GM23338 (cell line): Measurements from ENCODE around the gene ARID1B. TPM values are rescaled to one million over a fixed set of nuclear protein-coding genes. Genes with fewer than 3 reads are reported as not detected.

Experiments used
- ATAC-seq: fragments of 200-7000 bp; cut with Tn5 transposase; 3 replicates; pipeline ENCODE4 v1.9.1; 2020
- DNase-seq: peaks from one replicate; pipeline ENCODE4 v3.0.0-alpha.2; 2015; ENCODE audit warnings: low spot score
- H2AFZ ChIP-seq: fragments of 200-600 bp; sonication (generic); 2 replicates; pipeline ENCODE4 v1.8.0; 2016; ENCODE audit warnings: antibody characterized with exemption, mild to moderate bottlenecking, moderate library complexity
- H3F3A ChIP-seq: fragments of 200-600 bp; sonication (generic); replicated peaks from 2 replicates; pipeline ENCODE4 v1.8.0; 2017; ENCODE audit warnings: antibody characterized with exemption, mixed run types, low read depth
- H3K27ac ChIP-seq: fragments of 200-600 bp; sonication (generic); 2 replicates; pipeline ENCODE4 v1.6.1; 2016; ENCODE audit warnings: low read depth
- H3K27me3 ChIP-seq: fragments of 200-600 bp; sonication (generic); 2 replicates; pipeline ENCODE4 v1.8.0; 2016; ENCODE audit warnings: mild to moderate bottlenecking, mixed run types, moderate library complexity; ENCODE audit not compliant: insufficient read depth
- H3K36me3 ChIP-seq: fragments of 200-600 bp; sonication (generic); 2 replicates; pipeline ENCODE4 v1.8.0; 2016; ENCODE audit warnings: mild to moderate bottlenecking; ENCODE audit not compliant: insufficient read depth
- H3K4me1 ChIP-seq: fragments of 200-600 bp; sonication (generic); 2 replicates; pipeline ENCODE4 v1.8.0; 2016; ENCODE audit warnings: mild to moderate bottlenecking, moderate library complexity; ENCODE audit not compliant: insufficient read depth
- H3K4me2 ChIP-seq: fragments of 200-600 bp; sonication (generic); 2 replicates; pipeline ENCODE4 v1.7.1; 2017; ENCODE audit warnings: mixed run types
- H3K4me3 ChIP-seq: fragments of 200-600 bp; sonication (generic); 2 replicates; pipeline ENCODE4 v1.6.1; 2016; ENCODE audit warnings: mixed run types
- H3K79me2 ChIP-seq: fragments of 200-600 bp; sonication (generic); replicated peaks from 2 replicates; pipeline ENCODE4 v1.8.0; 2017; ENCODE audit warnings: mild to moderate bottlenecking; ENCODE audit not compliant: insufficient read depth
- H3K9me2 ChIP-seq: fragments of 200-600 bp; sonication (generic); 2 replicates; pipeline ENCODE4 v1.8.0; 2017; ENCODE audit not compliant: insufficient read depth
- H4K20me1 ChIP-seq: fragments of 200-600 bp; sonication (generic); replicated peaks from 2 replicates; pipeline ENCODE4 v1.8.0; 2017; ENCODE audit warnings: mild to moderate bottlenecking; ENCODE audit not compliant: insufficient read depth
- H3K27ac Mint-ChIP-seq: 2 replicates; pipeline ENCODE4 v1.8.0; 2020; ENCODE audit warnings: inconsistent platforms, mild to moderate bottlenecking, moderate library complexity, mixed read lengths
- H3K27me3 Mint-ChIP-seq: 3 replicates; pipeline ENCODE4 v1.8.0; 2022; ENCODE audit warnings: low read depth, mild to moderate bottlenecking, moderate library complexity, mixed read lengths, inconsistent platforms; ENCODE audit not compliant: insufficient read depth, poor library complexity
- H3K36me3 Mint-ChIP-seq: 3 replicates; pipeline ENCODE4 v1.8.0; 2021; ENCODE audit warnings: low read depth, mild to moderate bottlenecking, inconsistent platforms, moderate library complexity, mixed read lengths
- H3K4me1 Mint-ChIP-seq: 3 replicates; pipeline ENCODE4 v1.8.0; 2020; ENCODE audit warnings: mild to moderate bottlenecking, inconsistent platforms, mixed read lengths
- H3K4me3 Mint-ChIP-seq: 3 replicates; pipeline ENCODE4 v1.8.0; 2021; ENCODE audit warnings: moderate library complexity, mild to moderate bottlenecking, inconsistent platforms, mixed read lengths
- H3K9me3 Mint-ChIP-seq: 3 replicates; pipeline ENCODE4 v1.8.0; 2020; ENCODE audit warnings: moderate library complexity, mild to moderate bottlenecking, inconsistent platforms, mixed read lengths
- CREB1 ChIP-seq: fragments of 250-450 bp; sonication (Bioruptor Pico); IDR thresholded peaks from 2 replicates; pipeline ENCODE4 v1.5.0; 2020; ENCODE audit warnings: low read depth, mild to moderate bottlenecking, moderate library complexity
- ETS1 ChIP-seq: IDR thresholded peaks from 2 replicates; pipeline ENCODE4 v1.6.1; 2016; ENCODE audit warnings: antibody characterized with exemption
- EZH2 ChIP-seq: fragments of 200-600 bp; sonication (generic); IDR thresholded peaks from one replicate; pipeline ENCODE4 v1.8.0; 2017; ENCODE audit warnings: antibody characterized with exemption, mild to moderate bottlenecking, low read depth; ENCODE audit not compliant: unreplicated experiment
- EZH2phosphoT487 ChIP-seq: fragments of 200-600 bp; sonication (generic); IDR thresholded peaks from one replicate; pipeline ENCODE4 v1.8.1; 2018; ENCODE audit warnings: antibody characterized with exemption; ENCODE audit not compliant: unreplicated experiment
- JUNB ChIP-seq: IDR thresholded peaks from one replicate; pipeline ENCODE4 v1.6.1; 2016; ENCODE audit warnings: antibody characterized with exemption; ENCODE audit not compliant: unreplicated experiment
- NANOG ChIP-seq: IDR thresholded peaks from 2 replicates; pipeline ENCODE4 v1.6.1; 2016; ENCODE audit warnings: antibody characterized with exemption, borderline replicate concordance
- POLR2AphosphoS5 ChIP-seq: IDR thresholded peaks from 2 replicates; pipeline ENCODE4 v1.6.1; 2016; ENCODE audit warnings: antibody characterized with exemption, low read depth
- polyA plus RNA-seq: library from polyadenylated mRNA; unstranded; fragments of >200 nt; fragmentation: Nextera tagmentation; extraction: Ambion mirVana; gene quantifications from 2 replicates; pipeline ENCODE4 v1.2.1, GENCODE V29; 2016
- total RNA-seq: library from RNA; depleted of rRNA; stranded (reverse); fragments of >200 nt; shearing (Covaris generic); gene quantifications from 2 replicates; pipeline ENCODE4 v1.2.3, GENCODE V29; 2014
- TF ChIP-seq, protein P1 (sequence below): fragments of 250-450 bp; sonication (Bioruptor Pico); IDR thresholded peaks from 2 replicates; pipeline ENCODE4 v1.5.0; 2020; ENCODE audit warnings: mild to moderate bottlenecking, moderate library complexity
- TF ChIP-seq, protein P2 (sequence below): IDR thresholded peaks from one replicate; pipeline ENCODE4 v1.6.1; 2018; ENCODE audit warnings: antibody characterized with exemption; ENCODE audit not compliant: unreplicated experiment

Gene ARID1B
- total and polyA plus RNA-seq, 2 experiments from 2014 or later = 59.3 to 72.2 TPM

DNA sequence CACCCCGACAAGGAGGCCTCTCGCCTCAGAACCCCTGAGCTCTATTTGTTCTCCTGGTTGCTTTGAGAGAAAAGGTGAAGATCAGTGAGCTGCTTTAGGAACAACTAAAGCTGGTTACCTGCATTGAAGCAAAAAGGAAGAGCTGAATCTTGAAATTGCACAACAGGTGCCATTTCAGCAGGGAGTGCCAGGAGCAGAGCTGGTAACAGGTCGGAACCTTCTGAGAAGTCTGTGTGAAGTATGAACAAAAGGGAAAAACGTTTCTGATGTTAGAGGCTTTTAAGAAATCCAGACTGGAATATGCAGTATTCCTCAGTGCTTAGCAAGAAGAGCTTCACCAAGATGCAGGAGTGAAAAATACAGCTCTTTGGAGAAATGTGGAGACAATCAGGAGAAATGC is 382.2 kb downstream of the ARID1B start:
- Histone ChIP-seq H3F3A (no peaks in the 10 kb centered on the region), H3K9me2 (no peaks in the 10 kb centered on the region), H3K27ac (peak overlapping the region; percentile 76), H2AFZ (no peak overlapping the region), H3K36me3 (no peaks in the 10 kb centered on the region), H3K4me3 (no peak overlapping the region), H3K79me2 (peaks cover 5% of the 10 kb centered on the region; the same call in 1 of the 2 replicates), H4K20me1 (peaks cover 4% of the 10 kb centered on the region; the same call in 1 of the 2 replicates), H3K4me1 (peaks cover 46% of the 10 kb centered on the region), H3K4me2 (no peak overlapping the region), H3K27me3 (no peaks in the 10 kb centered on the region)
- H3K4me3 Mint-ChIP-seq = no peak overlapping the region
- TF ChIP-seq CREB1 (no peak), JUNB (no peak), POLR2AphosphoS5 (no peak), NANOG (no peak), EZH2phosphoT487 (no peak), EZH2 (no peak), ETS1 (no peak)
- TF ChIP-seq, protein P1, sequence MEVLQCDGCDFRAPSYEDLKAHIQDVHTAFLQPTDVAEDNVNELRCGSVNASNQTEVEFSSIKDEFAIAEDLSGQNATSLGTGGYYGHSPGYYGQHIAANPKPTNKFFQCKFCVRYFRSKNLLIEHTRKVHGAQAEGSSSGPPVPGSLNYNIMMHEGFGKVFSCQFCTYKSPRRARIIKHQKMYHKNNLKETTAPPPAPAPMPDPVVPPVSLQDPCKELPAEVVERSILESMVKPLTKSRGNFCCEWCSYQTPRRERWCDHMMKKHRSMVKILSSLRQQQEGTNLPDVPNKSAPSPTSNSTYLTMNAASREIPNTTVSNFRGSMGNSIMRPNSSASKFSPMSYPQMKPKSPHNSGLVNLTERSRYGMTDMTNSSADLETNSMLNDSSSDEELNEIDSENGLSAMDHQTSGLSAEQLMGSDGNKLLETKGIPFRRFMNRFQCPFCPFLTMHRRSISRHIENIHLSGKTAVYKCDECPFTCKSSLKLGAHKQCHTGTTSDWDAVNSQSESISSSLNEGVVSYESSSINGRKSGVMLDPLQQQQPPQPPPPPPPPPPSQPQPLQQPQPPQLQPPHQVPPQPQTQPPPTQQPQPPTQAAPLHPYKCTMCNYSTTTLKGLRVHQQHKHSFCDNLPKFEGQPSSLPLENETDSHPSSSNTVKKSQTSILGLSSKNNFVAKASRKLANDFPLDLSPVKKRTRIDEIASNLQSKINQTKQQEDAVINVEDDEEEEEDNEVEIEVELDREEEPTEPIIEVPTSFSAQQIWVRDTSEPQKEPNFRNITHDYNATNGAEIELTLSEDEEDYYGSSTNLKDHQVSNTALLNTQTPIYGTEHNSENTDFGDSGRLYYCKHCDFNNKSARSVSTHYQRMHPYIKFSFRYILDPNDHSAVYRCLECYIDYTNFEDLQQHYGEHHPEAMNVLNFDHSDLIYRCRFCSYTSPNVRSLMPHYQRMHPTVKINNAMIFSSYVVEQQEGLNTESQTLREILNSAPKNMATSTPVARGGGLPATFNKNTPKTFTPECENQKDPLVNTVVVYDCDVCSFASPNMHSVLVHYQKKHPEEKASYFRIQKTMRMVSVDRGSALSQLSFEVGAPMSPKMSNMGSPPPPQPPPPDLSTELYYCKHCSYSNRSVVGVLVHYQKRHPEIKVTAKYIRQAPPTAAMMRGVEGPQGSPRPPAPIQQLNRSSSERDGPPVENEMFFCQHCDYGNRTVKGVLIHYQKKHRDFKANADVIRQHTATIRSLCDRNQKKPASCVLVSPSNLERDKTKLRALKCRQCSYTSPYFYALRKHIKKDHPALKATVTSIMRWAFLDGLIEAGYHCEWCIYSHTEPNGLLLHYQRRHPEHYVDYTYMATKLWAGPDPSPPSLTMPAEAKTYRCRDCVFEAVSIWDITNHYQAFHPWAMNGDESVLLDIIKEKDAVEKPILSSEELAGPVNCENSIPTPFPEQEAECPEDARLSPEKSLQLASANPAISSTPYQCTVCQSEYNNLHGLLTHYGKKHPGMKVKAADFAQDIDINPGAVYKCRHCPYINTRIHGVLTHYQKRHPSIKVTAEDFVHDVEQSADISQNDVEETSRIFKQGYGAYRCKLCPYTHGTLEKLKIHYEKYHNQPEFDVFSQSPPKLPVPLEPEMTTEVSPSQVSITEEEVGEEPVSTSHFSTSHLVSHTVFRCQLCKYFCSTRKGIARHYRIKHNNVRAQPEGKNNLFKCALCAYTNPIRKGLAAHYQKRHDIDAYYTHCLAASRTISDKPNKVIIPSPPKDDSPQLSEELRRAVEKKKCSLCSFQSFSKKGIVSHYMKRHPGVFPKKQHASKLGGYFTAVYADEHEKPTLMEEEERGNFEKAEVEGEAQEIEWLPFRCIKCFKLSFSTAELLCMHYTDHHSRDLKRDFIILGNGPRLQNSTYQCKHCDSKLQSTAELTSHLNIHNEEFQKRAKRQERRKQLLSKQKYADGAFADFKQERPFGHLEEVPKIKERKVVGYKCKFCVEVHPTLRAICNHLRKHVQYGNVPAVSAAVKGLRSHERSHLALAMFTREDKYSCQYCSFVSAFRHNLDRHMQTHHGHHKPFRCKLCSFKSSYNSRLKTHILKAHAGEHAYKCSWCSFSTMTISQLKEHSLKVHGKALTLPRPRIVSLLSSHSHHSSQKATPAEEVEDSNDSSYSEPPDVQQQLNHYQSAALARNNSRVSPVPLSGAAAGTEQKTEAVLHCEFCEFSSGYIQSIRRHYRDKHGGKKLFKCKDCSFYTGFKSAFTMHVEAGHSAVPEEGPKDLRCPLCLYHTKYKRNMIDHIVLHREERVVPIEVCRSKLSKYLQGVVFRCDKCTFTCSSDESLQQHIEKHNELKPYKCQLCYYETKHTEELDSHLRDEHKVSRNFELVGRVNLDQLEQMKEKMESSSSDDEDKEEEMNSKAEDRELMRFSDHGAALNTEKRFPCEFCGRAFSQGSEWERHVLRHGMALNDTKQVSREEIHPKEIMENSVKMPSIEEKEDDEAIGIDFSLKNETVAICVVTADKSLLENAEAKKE (CRISPR knock-in tag) = no peak
- TF ChIP-seq, protein P2, sequence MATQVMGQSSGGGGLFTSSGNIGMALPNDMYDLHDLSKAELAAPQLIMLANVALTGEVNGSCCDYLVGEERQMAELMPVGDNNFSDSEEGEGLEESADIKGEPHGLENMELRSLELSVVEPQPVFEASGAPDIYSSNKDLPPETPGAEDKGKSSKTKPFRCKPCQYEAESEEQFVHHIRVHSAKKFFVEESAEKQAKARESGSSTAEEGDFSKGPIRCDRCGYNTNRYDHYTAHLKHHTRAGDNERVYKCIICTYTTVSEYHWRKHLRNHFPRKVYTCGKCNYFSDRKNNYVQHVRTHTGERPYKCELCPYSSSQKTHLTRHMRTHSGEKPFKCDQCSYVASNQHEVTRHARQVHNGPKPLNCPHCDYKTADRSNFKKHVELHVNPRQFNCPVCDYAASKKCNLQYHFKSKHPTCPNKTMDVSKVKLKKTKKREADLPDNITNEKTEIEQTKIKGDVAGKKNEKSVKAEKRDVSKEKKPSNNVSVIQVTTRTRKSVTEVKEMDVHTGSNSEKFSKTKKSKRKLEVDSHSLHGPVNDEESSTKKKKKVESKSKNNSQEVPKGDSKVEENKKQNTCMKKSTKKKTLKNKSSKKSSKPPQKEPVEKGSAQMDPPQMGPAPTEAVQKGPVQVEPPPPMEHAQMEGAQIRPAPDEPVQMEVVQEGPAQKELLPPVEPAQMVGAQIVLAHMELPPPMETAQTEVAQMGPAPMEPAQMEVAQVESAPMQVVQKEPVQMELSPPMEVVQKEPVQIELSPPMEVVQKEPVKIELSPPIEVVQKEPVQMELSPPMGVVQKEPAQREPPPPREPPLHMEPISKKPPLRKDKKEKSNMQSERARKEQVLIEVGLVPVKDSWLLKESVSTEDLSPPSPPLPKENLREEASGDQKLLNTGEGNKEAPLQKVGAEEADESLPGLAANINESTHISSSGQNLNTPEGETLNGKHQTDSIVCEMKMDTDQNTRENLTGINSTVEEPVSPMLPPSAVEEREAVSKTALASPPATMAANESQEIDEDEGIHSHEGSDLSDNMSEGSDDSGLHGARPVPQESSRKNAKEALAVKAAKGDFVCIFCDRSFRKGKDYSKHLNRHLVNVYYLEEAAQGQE = no peak
- H3K27me3 Mint-ChIP-seq = peaks cover 11% of the 10 kb centered on the region
- H3K27ac Mint-ChIP-seq = no peak overlapping the region
- peaks cover 53% of the 10 kb centered on the region for H3K4me1 Mint-ChIP-seq
- no peaks in the 10 kb centered on the region for H3K36me3 Mint-ChIP-seq
- no peak for DNase-seq
- no peak for ATAC-seq
- H3K9me3 Mint-ChIP-seq = no peaks in the 10 kb centered on the region
